ENCODE results near the gene CREG1.

- TF ChIP-seq CTCF (IDR thresholded peaks at IDR 0.05; ENCODE audit: low read depth, low read length, poor library complexity, severe bottlenecking) (no peak), EZH2phosphoT487 (IDR thresholded peaks at IDR 0.05; ENCODE audit: borderline replicate concordance, low read length) (no peak)
These were observed 44.0 kb downstream of the CREG1 start for GRCh38 chr1:167509587-167509986.
